H1 (cell line): ENCODE measurements around the gene CD79A. TPM values are rescaled to one million over a fixed set of nuclear protein-coding genes. Genes with fewer than 3 reads are reported as not detected.

Source experiments
- CTCF ChIA-PET: fragments of 300-600 bp; sonication (Branson Sonifier 250); formaldehyde crosslinking; loops from one replicate; lab custom pipeline; 2021; ENCODE audit not compliant: partially characterized antibody; lab: Charles Lee
- POLR2A ChIA-PET: fragments of 300-600 bp; sonication (Branson Sonifier 250); formaldehyde crosslinking; loops from one replicate; lab custom pipeline; 2021; ENCODE audit warnings: inconsistent platforms; ENCODE audit not compliant: partially characterized antibody; lab: Charles Lee
- DNase-seq, 2 experiments: peaks; one replicate each; pipeline versions ENCODE4 v3.0.0 to v3.0.0-alpha.2; 2010 to 2022; ENCODE audit warnings: low spot score in 2 of 2, low read depth in 1 of 2, mixed read lengths in 1 of 2
- FAIRE-seq: peaks from 2 replicates; lab custom pipeline; 2011; peaks lifted over from hg19 to GRCh38; lab: Jason Lieb, UNC
- H2AFZ ChIP-seq: 2 replicates; pipeline ENCODE4 v1.8.1; 2012; ENCODE audit warnings: low read length, inconsistent platforms
- H2AK5ac ChIP-seq: 2 replicates; pipeline ENCODE4 v1.6.1; 2013; ENCODE audit warnings: low read depth, low read length
- H2BK120ac ChIP-seq: replicated peaks from 2 replicates; pipeline ENCODE3; 2013; ENCODE audit warnings: low read depth, low read length, inconsistent platforms
- H2BK12ac ChIP-seq: 2 replicates; pipeline ENCODE4 v1.6.1; 2013; ENCODE audit warnings: low read depth, low read length
- H2BK15ac ChIP-seq: 2 replicates; pipeline ENCODE4 v1.6.1; 2013; ENCODE audit warnings: low read length
- H2BK20ac ChIP-seq: 2 replicates; pipeline ENCODE4 v1.6.1; 2013; ENCODE audit warnings: low read length
- H2BK5ac ChIP-seq: 2 replicates; pipeline ENCODE4 v1.6.1; 2013; ENCODE audit warnings: low read depth, low read length
- H3K14ac ChIP-seq: 2 replicates; pipeline ENCODE4 v1.6.1; 2013; ENCODE audit warnings: inconsistent platforms; ENCODE audit not compliant: insufficient read length
- H3K18ac ChIP-seq: 2 replicates; pipeline ENCODE4 v1.6.1; 2013; ENCODE audit warnings: low read length; ENCODE audit errors: extremely low read depth
- H3K23ac ChIP-seq: 2 replicates; pipeline ENCODE4 v1.6.1; 2013; ENCODE audit warnings: inconsistent platforms; ENCODE audit not compliant: insufficient read length
- H3K23me2 ChIP-seq: 2 replicates; pipeline ENCODE4 v1.6.1; 2013; ENCODE audit warnings: low read depth, low read length
- H3K27ac ChIP-seq: 2 replicates; pipeline ENCODE4 v1.6.1; 2011; ENCODE audit warnings: low read depth, low read length, inconsistent platforms
- H3K27me3 ChIP-seq, 4 experiments: replicated peaks in 1 of 4; 1 replicate in 1 of 4; 2 replicates in 3 of 4; pipeline versions ENCODE4 v1.6.1 to v1.8.1; 2011 to 2013; ENCODE audit warnings: low read length in 3 of 4, mild to moderate bottlenecking in 3 of 4, inconsistent platforms in 2 of 4, mixed read lengths in 2 of 4, moderate library complexity in 1 of 4; ENCODE audit not compliant: control insufficient read depth in 3 of 4, insufficient read depth in 3 of 4; ENCODE audit errors: extremely low read depth in 1 of 4
- H3K36me3 ChIP-seq, 4 experiments: 2 replicates each; pipeline versions ENCODE4 v1.6.1 to v1.8.1; 2011 to 2013; ENCODE audit warnings: mild to moderate bottlenecking in 4 of 4, low read length in 3 of 4, moderate library complexity in 2 of 4, control low read depth in 1 of 4, inconsistent platforms in 1 of 4; ENCODE audit not compliant: insufficient read depth in 4 of 4, control insufficient read depth in 2 of 4
- H3K4ac ChIP-seq: replicated peaks from 2 replicates; pipeline ENCODE3; 2013; ENCODE audit warnings: low read length, low read depth, mixed read lengths, inconsistent platforms; ENCODE audit not compliant: insufficient read length
- H3K4me1 ChIP-seq, 4 experiments: replicated peaks in 1 of 4; 1 replicate in 1 of 4; 2 replicates in 3 of 4; pipeline versions ENCODE4 v1.6.1 to v1.8.1; 2011 to 2013; ENCODE audit warnings: low read length in 3 of 4, inconsistent platforms in 2 of 4, mixed read lengths in 1 of 4; ENCODE audit not compliant: insufficient read depth in 4 of 4, control insufficient read depth in 3 of 4
- H3K4me2 ChIP-seq, 2 experiments: 2 replicates each; pipeline versions ENCODE4 v1.6.1 to v1.8.1; 2011 to 2013; ENCODE audit warnings: low read depth in 2 of 2, low read length in 2 of 2, control low read depth in 1 of 2, inconsistent platforms in 1 of 2, mild to moderate bottlenecking in 1 of 2; ENCODE audit not compliant: insufficient read depth in 1 of 2
- H3K4me3 ChIP-seq, 4 experiments: fragments of 200-600, 300-600 bp in 1 of 4; sonication (generic), shearing (Covaris generic), sonication (Bioruptor Twin) in 1 of 4; 2 replicates each; pipeline versions ENCODE4 v1.5.1 to v1.8.1; 2011 to 2016; ENCODE audit warnings: low read length in 4 of 4, low read depth in 3 of 4, control low read depth in 2 of 4, inconsistent platforms in 2 of 4, mild to moderate bottlenecking in 2 of 4, mixed read lengths in 1 of 4, moderate library complexity in 1 of 4; ENCODE audit not compliant: insufficient read depth in 2 of 4; ENCODE audit errors: extremely low read depth in 1 of 4
- H3K56ac ChIP-seq: replicated peaks from 2 replicates; pipeline ENCODE3; 2013; ENCODE audit warnings: low read depth, mild to moderate bottlenecking, mixed read lengths, low read length, inconsistent platforms; ENCODE audit not compliant: insufficient read length
- H3K79me1 ChIP-seq: 2 replicates; pipeline ENCODE4 v1.6.1; 2013; ENCODE audit warnings: low read depth, low read length, control low read depth
- H3K79me2 ChIP-seq, 2 experiments: 2 replicates each; pipeline versions ENCODE4 v1.6.1 to v1.8.1; 2012 to 2013; ENCODE audit warnings: low read length in 2 of 2, mild to moderate bottlenecking in 2 of 2, inconsistent platforms in 1 of 2; ENCODE audit not compliant: insufficient read depth in 2 of 2, control insufficient read depth in 1 of 2
- H3K9ac ChIP-seq, 4 experiments: replicated peaks in 1 of 4; 1 replicate in 1 of 4; 2 replicates in 3 of 4; pipeline versions ENCODE4 v1.6.1 to v1.8.1; 2011 to 2013; ENCODE audit warnings: low read depth in 3 of 4, low read length in 3 of 4, control low read depth in 2 of 4, mild to moderate bottlenecking in 2 of 4, moderate library complexity in 2 of 4, inconsistent platforms in 1 of 4; ENCODE audit errors: extremely low read depth in 1 of 4
- H3K9me3 ChIP-seq, 2 experiments: 2 replicates each; pipeline versions ENCODE4 v1.6.1 to v1.8.1; 2012 to 2013; ENCODE audit warnings: mild to moderate bottlenecking in 2 of 2, moderate library complexity in 2 of 2, control low read depth in 1 of 2, inconsistent platforms in 1 of 2, low read depth in 1 of 2, low read length in 1 of 2, mixed read lengths in 1 of 2; ENCODE audit not compliant: insufficient read depth in 2 of 2
- H4K20me1 ChIP-seq, 2 experiments: replicated peaks in 1 of 2; 2 replicates each; pipeline versions ENCODE3 to v1.8.1; 2011 to 2013; ENCODE audit warnings: inconsistent platforms in 2 of 2, low read length in 2 of 2, mild to moderate bottlenecking in 1 of 2; ENCODE audit not compliant: insufficient read depth in 2 of 2, control insufficient read depth in 1 of 2
- H4K5ac ChIP-seq: 2 replicates; pipeline ENCODE4 v1.6.1; 2013; ENCODE audit warnings: low read length, low read depth, mixed read lengths, inconsistent platforms; ENCODE audit not compliant: insufficient read length
- H4K8ac ChIP-seq: 2 replicates; pipeline ENCODE4 v1.8.0; 2013; ENCODE audit warnings: mild to moderate bottlenecking, moderate library complexity, low read length, inconsistent platforms; ENCODE audit not compliant: insufficient read depth; ENCODE audit errors: extremely low read depth
- H4K91ac ChIP-seq: replicated peaks from 2 replicates; pipeline ENCODE3; 2013; ENCODE audit warnings: low read length, mixed read lengths, inconsistent platforms; ENCODE audit not compliant: insufficient read length
- CBX5 ChIP-seq: fragments of 300-800, 300-1000 bp; sonication (generic); IDR thresholded peaks from 2 replicates; pipeline ENCODE4 v1.7.1; 2016; ENCODE audit warnings: antibody characterized with exemption, low read length, low read depth
- CHD2 ChIP-seq: IDR thresholded peaks from 2 replicates; pipeline ENCODE4 v1.6.1; 2012; ENCODE audit warnings: low read length, improper control_type of control experiment
- JUND ChIP-seq: IDR thresholded peaks from 2 replicates; pipeline ENCODE4 v1.6.1; 2011; ENCODE audit warnings: mild to moderate bottlenecking, improper control_type of control experiment, low read length
- WGBS, 2 experiments: shearing (Covaris generic) in 1 of 2; methylation state at CpG; one replicate each; pipeline versions ENCODE4 v1.1.6 to v1.1.7; 2013 to 2015; ENCODE audit warnings: low lambda C conversion rate in 2 of 2, mixed read lengths in 2 of 2, inconsistent platforms in 1 of 2, low coverage in 1 of 2, missing lambda C conversion rate in 1 of 2; ENCODE audit not compliant: insufficient replicate concordance in 2 of 2, insufficient coverage in 1 of 2, insufficient read length in 1 of 2; ENCODE audit errors: extremely low coverage in 1 of 2, missing lambda C conversion rate in 1 of 2; 5-methylcytosine and 5-hydroxymethylcytosine counted together
- polyA plus RNA-seq, 7 experiments: library from polyadenylated mRNA; depleted of rRNA in 3 of 7; stranded (reverse) in 5 of 7; unstranded in 2 of 7; fragments of >200 nt in 5 of 7; fragments of 200-250 nt in 2 of 7; gene quantifications; 1 replicate in 5 of 7; 2 replicates in 1 of 7; 4 replicates in 1 of 7; pipeline versions ENCODE4 v1.2.1 to v1.2.3, GENCODE V29; 2011 to 2013; ENCODE audit warnings: missing spikeins in 2 of 7, mixed read lengths in 2 of 7
- total RNA-seq: library from RNA; stranded (reverse); fragmentation: NEBNext Ultra II Directional; extraction: Animal tissue kit (Norgen Biotek cat#: 25700); gene quantifications from 2 replicates; pipeline ENCODE4 v1.2.1, GENCODE V29; 2021

CD79A gene
- total and polyA plus RNA-seq, 2 of the 8 experiments (the other 6 are each of a cell fraction or from before 2014, with no cell fraction given), result 0.54 to 0.77 TPM

DNA sequence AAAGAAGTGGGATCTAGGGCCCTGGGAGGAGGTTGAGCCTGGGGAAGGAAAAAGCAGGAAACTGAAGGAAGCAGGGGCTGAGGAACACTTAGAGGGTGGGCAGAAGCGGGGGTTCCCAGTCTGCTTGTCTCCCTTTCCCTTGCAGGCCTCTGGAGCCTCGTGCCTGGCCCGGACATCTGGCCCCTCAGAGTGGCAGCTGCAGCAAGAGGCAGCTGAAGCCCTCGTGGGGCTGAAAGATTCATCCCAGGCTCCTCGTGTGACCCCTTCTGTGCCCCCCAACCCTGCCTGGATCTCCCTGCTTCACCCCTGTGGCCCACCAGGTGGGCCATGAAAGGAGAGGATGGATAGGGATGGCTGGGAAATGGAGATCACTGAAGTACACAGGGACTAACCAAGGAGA, 26.7 kb upstream of the CD79A start:
- no peak overlapping the region for H3K56ac ChIP-seq
- no peak overlapping the region for H3K4me3 ChIP-seq
- H2BK120ac ChIP-seq, result no peak overlapping the region
- H3K79me1 ChIP-seq, result no peaks in the 10 kb centered on the region
- no peak overlapping the region for H3K23ac ChIP-seq
- no peaks in the 10 kb centered on the region for H3K79me2 ChIP-seq
- no peak overlapping the region for H4K5ac ChIP-seq
- no peaks in the 10 kb centered on the region for H3K23me2 ChIP-seq
- H3K18ac ChIP-seq, result no peak overlapping the region
- 86% methylated on average over 5 of the region's 5 CpGs; no CpG with 5 or more reads in 1 of the 2 experiments for WGBS, 2 experiments
- no peak overlapping the region for H2BK12ac ChIP-seq
- no peak overlapping the region for H2AK5ac ChIP-seq
- no peak overlapping the region for H3K9ac ChIP-seq
- H2BK15ac ChIP-seq, result no peak overlapping the region
- no peak overlapping the region for H4K91ac ChIP-seq
- peaks cover 0 to 11% of the 10 kb centered on the region in 2 experiments; a peak in 2 of 4 replicates for H3K9me3 ChIP-seq
- TF ChIP-seq JUND (no peak), CBX5 (no peak), CHD2 (no peak)
- TF ChIP-seq, all 59 proteins: peak for 0
- H2BK20ac ChIP-seq, result no peak overlapping the region
- no peaks in the 10 kb centered on the region for H3K36me3 ChIP-seq
- H3K4me2 ChIP-seq, result no peak overlapping the region
- ChIA-PET POLR2A (interaction anchor here (0.6 to 4.1 kb wide), 5 partner anchors 10 to 411 kb away, joined by 3 to 31 read pairs (median 4); partner anchors contain the start of genes DMAC2 and RPS19), CTCF (interaction anchor here (1.4 to 6.3 kb wide), 3 partner anchors 9 to 58 kb away, joined by 6 to 31 read pairs (median 6); partner anchors contain the start of gene RPS19)
- H2BK5ac ChIP-seq, result no peak overlapping the region
- H3K4me1 ChIP-seq, result no peaks in the 10 kb centered on the region; a peak in 1 of 7 replicates
- H4K8ac ChIP-seq, result no peak overlapping the region
- no peaks in the 10 kb centered on the region for H3K27me3 ChIP-seq
- no peak overlapping the region for H3K27ac ChIP-seq
- H3K4ac ChIP-seq, result no peak overlapping the region
- H2AFZ ChIP-seq, result no peak overlapping the region
- no peaks in the 10 kb centered on the region for H4K20me1 ChIP-seq
- no peak for DNase-seq
- H3K14ac ChIP-seq, result no peak overlapping the region
- no peak for FAIRE-seq
